MV-4-11 (cell line): Measurements from ENCODE around the gene USP17L30.
"Not testable (repeated sequence)": the region's sequence is repeated elsewhere in the genome, so short reads cannot be mapped to it uniquely, and the experiment has no call there.

Experiments used
- DNase-seq: peaks from one replicate; lab custom pipeline; 2025; lab: John Stamatoyannopoulos, UW

The USP17L30 gene

GRCh38 chr4:9362829-9363228, at the start of gene USP17L30:
Gene USP17L30, plus strand, starts transcription at chr4:9363129. Its CDS starts 0 bp downstream, at chr4:9363129.
- not testable (repeated sequence) for DNase-seq

GRCh38 chr4:9324191-9324590, 38.7 kb upstream of the USP17L30 start:
- not testable (repeated sequence) for DNase-seq

GRCh38 chr4:9324865-9325264, 38.1 kb upstream of the USP17L30 start, which contains the start of gene USP17L24:
Gene USP17L24, plus strand, starts transcription at chr4:9325165. Its CDS starts 0 bp downstream, at chr4:9325165.
- not testable (repeated sequence) for DNase-seq

- DNase-seq, result not testable (repeated sequence)
These were observed 33.3 kb upstream of the USP17L30 start, which contains the start of gene USP17L25 for GRCh38 chr4:9329611-9330010. Gene USP17L25, plus strand, starts transcription at chr4:9329911. Its CDS starts 0 bp downstream, at chr4:9329911.

- not testable (repeated sequence) for DNase-seq
These were observed 28.6 kb upstream of the USP17L30 start, which contains the start of gene USP17L26 for GRCh38 chr4:9334358-9334757. Gene USP17L26, plus strand, starts transcription at chr4:9334658. Its CDS starts 0 bp downstream, at chr4:9334658.

GRCh38 chr4:9339103-9339502, 23.8 kb upstream of the USP17L30 start, which contains the start of gene USP17L5:
Gene USP17L5, plus strand, starts transcription at chr4:9339403. Its CDS starts 0 bp downstream, at chr4:9339403.
- DNase-seq, result not testable (repeated sequence)

GRCh38 chr4:9343848-9344247, 19.1 kb upstream of the USP17L30 start, which contains the start of gene USP17L27:
Gene USP17L27, plus strand, starts transcription at chr4:9344148. Its CDS starts 0 bp downstream, at chr4:9344148.
- not testable (repeated sequence) for DNase-seq

- not testable (repeated sequence) for DNase-seq
These were observed 14.3 kb upstream of the USP17L30 start, which contains the start of gene USP17L28 for GRCh38 chr4:9348593-9348992. Gene USP17L28, plus strand, starts transcription at chr4:9348893. Its CDS starts 0 bp downstream, at chr4:9348893.

- DNase-seq, result not testable (repeated sequence)
These were observed 12.1 kb upstream of the USP17L30 start for GRCh38 chr4:9350866-9351265.

GRCh38 chr4:9353338-9353737, 9.6 kb upstream of the USP17L30 start, which contains the start of gene USP17L29:
Gene USP17L29, plus strand, starts transcription at chr4:9353638. Its CDS starts 0 bp downstream, at chr4:9353638.
- DNase-seq, result not testable (repeated sequence)

- not testable (repeated sequence) for DNase-seq
These were observed 17.0 kb downstream of the USP17L30 start for GRCh38 chr4:9379881-9380280.

GRCh38 chr4:9381012-9381534, 18.1 kb downstream of the USP17L30 start:
- not testable (repeated sequence) for DNase-seq

- DNase-seq, result no peak
These were observed 21.2 kb downstream of the USP17L30 start for GRCh38 chr4:9384126-9384525.

GRCh38 chr4:9389001-9389400, 26.1 kb downstream of the USP17L30 start:
- DNase-seq, result not testable (repeated sequence)

- not testable (repeated sequence) for DNase-seq
These were observed 42.8 kb downstream of the USP17L30 start for GRCh38 chr4:9405774-9406173.

- DNase-seq, result not testable (repeated sequence)
These were observed 43.6 kb downstream of the USP17L30 start for GRCh38 chr4:9406491-9406890.

- no peak for DNase-seq
These were observed 46.9 kb downstream of the USP17L30 start for GRCh38 chr4:9409793-9410192.
